Measurements from ENCODE around the gene SARS1. TPM values are rescaled to one million over a fixed set of nuclear protein-coding genes. Genes with fewer than 3 reads are reported as not detected.

The SARS1 gene
- polyA plus RNA-seq, 6 donors from 2014 or later = 72.7 to 139 (median 105) TPM

DNA sequence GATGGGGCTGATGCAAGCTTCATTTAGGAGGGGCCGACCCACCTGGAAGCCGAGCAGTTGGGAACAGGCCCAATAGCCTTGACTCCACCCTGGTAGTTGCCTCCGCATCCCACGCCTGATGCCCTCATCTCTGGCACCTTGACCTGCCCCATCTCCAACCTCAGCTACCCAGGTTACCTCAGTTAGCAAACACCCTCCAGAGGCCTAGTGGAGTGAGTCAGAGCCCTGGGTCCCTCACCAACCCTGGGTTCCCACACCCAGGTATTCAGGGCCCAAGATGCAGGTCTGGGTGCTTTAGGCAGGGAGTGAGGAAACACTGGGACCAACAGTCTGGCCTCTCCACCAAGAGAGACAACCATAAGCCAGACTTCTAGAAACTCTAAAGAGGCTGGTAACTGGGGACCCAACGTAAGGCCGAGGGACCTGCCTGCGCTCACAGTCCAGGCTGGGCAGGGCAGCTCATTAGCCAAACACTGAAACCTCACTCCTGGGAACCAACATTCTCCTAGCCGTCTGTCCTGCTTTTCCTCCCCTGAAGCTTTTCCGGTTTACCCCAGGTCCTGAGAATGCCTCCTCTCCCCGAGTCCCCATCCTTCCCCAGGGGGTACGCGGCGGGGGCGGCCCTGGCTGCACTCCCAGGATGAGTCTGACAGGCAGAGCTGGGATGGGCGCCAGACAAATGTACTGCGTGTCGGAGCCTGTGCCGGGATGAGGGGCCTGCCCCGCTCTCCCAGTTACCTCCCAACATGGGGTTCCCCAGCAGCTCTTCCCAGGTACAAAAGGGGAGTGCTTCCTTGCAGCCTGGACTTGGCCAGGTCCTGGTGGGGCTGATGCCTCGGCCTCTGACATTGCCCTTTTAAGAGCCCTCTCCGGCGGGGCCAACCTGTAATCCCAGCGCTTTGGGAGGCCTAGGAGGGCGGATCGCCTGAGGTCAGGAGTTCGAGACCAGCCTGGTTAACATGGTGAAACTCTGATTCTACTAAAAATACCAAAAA, 26.7 kb downstream of the SARS1 start:
- Mint-ChIP-seq H3K9me3 (no peaks in the 10 kb centered on the region), H3K4me1 (peaks cover 15 to 29% (median 20%) of the 10 kb centered on the region in 3 donors), H3K4me3 (peak overlapping the region in 2 of 8 donors; percentile 30 to 67), H3K36me3 (peaks cover 12 to 25% of the 10 kb centered on the region in 2 donors), H3K27me3 (peaks cover 17 to 34% (median 32%) of the 10 kb centered on the region in 3 donors), H3K27ac (peak overlapping the region in 1 of 6 donors; percentile 19)
- DNase-seq (no peak), ATAC-seq (ENCODE audit: low read depth in 2 of 2) (no peak)

- peak overlapping the region in 2 of 6 donors; percentile 19 to 20 for H3K27ac Mint-ChIP-seq
- ATAC-seq (ENCODE audit: low read depth in 2 of 2) = no peak
- H3K4me1 Mint-ChIP-seq = peaks cover 15 to 29% (median 20%) of the 10 kb centered on the region in 3 donors
- peak overlapping the region in 1 of 8 donors; percentile 12 for H3K4me3 Mint-ChIP-seq
- no peak for DNase-seq
- peaks cover 18 to 37% (median 34%) of the 10 kb centered on the region in 3 donors for H3K27me3 Mint-ChIP-seq
- H3K9me3 Mint-ChIP-seq = no peaks in the 10 kb centered on the region
- H3K36me3 Mint-ChIP-seq = peaks cover 5 to 16% of the 10 kb centered on the region in 2 donors
These were observed 27.6 kb downstream of the SARS1 start for GRCh38 chr1:109241344-109241743.

DNA sequence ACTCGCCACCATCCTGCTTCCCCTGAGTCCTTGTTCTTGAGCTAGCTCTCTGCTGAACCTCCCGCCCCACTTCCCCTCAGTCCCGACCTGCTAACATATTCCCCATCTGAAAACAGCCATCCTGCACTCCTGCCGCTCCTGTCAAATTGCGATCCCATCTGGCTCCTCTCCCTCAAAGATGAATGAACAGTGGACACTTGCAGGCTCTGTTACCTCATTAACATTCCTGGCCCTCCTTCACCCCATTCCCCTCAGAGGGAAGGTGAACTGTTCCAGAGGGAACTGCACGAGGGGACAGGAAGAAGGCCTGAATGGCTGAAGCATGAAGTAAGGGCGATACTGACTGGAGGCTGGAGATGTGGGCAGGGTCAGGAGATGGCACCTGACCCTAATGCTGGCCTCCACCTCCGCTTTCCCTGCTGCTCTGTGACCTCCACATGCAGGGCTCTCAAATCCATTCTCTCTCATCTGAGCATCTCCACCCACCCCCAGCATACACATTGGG, 28.2 kb downstream of the SARS1 start:
- ATAC-seq (ENCODE audit: low read depth in 2 of 2) (no peak), DNase-seq (no peak)
- Mint-ChIP-seq H3K27ac (peak overlapping the region in 2 of 6 donors; percentile 40 to 90), H3K27me3 (peaks cover 22 to 43% (median 40%) of the 10 kb centered on the region in 3 donors), H3K4me1 (peaks cover 15 to 29% (median 20%) of the 10 kb centered on the region in 3 donors), H3K36me3 (peaks cover 5 to 16% of the 10 kb centered on the region in 2 donors), H3K9me3 (no peaks in the 10 kb centered on the region), H3K4me3 (no peak overlapping the region)

DNA sequence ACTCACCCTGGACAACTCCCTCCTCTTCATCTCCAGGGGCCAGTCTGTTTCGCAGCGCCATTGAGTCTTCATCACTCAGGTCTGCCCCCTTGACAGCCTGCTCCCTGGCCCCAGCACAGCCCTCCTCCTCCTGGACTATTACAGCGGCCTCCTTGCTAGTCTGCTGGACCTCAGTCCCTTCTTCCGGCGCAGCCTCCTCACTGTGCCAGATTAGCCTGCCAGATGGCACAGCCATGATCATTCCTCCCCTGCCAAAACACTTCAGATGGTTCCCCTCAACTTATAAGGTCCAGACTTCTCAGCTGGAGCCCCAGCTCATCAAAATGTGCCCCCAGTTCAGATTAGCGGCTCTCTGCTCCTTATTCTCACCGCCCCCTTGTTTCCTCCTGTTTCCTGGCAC, 28.7 kb downstream of the SARS1 start:
- Mint-ChIP-seq H3K4me1 (peaks cover 15 to 29% (median 20%) of the 10 kb centered on the region in 3 donors), H3K36me3 (peaks cover 5 to 14% of the 10 kb centered on the region in 2 donors), H3K27me3 (peaks cover 22 to 46% (median 45%) of the 10 kb centered on the region in 3 donors), H3K27ac (peak overlapping the region in 2 of 6 donors; percentile 40 to 90), H3K4me3 (no peak overlapping the region), H3K9me3 (no peaks in the 10 kb centered on the region)
- ATAC-seq (ENCODE audit: low read depth in 2 of 2) (no peak), DNase-seq (no peak)

DNA sequence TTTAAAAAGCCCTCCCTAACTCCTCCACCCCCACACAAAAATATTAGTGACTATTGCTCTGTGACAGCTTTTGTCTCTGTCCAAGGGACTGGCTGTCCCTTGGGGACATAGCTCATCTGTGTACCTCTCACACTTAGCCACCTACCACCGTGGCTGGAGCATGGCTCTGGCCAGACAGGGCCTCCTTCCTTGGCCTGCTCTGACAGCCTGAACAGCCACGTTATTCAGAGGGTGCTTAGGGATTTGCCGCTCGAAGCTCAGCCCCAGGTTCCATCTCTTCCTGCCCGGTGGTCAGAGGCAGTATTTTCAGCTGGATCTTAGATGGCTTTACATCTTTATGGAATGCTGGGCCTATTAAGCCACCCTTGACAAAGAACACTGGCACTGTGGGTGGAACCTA, 29.5 kb downstream of the SARS1 start:
- ATAC-seq (ENCODE audit: low read depth in 2 of 2) = no peak
- Mint-ChIP-seq H3K4me3 (no peak overlapping the region), H3K27me3 (peaks cover 22 to 50% (median 46%) of the 10 kb centered on the region in 3 donors), H3K27ac (peak overlapping the region in 1 of 6 donors; percentile 37), H3K36me3 (peaks cover 5 to 8% of the 10 kb centered on the region in 2 donors), H3K4me1 (peaks cover 15 to 29% (median 20%) of the 10 kb centered on the region in 3 donors), H3K9me3 (no peaks in the 10 kb centered on the region)
- DNase-seq = no peak

DNA sequence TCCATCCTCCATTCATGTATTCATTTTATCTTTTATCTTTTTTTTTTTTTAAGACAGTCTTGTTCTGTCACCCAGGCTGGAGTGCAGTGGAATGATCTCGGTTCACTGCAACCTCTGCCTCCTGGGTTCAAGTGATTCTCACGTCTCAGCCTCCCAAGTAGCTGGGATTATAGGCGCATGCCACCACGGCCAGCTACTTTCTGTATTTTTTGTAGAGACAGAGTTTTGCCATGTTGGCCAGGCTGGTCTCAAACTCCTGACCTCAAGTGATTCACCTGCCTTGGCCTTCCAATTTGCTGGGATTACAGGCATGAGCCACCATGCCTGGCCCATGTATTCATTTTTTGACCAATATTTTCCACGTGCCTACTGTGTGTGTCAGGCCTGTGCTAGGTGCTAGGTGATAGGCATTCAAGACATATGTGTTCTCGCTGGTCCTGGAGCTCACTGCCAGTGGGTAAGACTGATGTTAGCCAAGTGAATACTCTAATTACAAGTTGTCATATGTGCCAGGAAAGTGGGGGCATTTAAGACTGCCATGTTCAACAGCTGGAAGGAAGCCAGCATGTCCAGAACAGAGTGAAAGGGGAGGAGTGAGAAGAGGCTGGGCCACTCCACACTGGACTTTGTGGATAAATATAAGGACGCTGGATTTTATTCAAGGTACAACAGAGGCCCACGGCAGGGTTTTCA, 30.3 kb downstream of the SARS1 start:
- peaks cover 24 to 55% (median 46%) of the 10 kb centered on the region in 3 donors for H3K27me3 Mint-ChIP-seq
- H3K9me3 Mint-ChIP-seq = no peaks in the 10 kb centered on the region
- H3K4me1 Mint-ChIP-seq = peaks cover 15 to 29% (median 20%) of the 10 kb centered on the region in 3 donors
- ATAC-seq (ENCODE audit: low read depth in 2 of 2) (no peak), DNase-seq (no peak)
- peaks cover 0 to 1% of the 10 kb centered on the region in 2 donors for H3K36me3 Mint-ChIP-seq
- peak overlapping the region in 1 of 8 donors; percentile 50 for H3K4me3 Mint-ChIP-seq
- no peak overlapping the region for H3K27ac Mint-ChIP-seq

DNA sequence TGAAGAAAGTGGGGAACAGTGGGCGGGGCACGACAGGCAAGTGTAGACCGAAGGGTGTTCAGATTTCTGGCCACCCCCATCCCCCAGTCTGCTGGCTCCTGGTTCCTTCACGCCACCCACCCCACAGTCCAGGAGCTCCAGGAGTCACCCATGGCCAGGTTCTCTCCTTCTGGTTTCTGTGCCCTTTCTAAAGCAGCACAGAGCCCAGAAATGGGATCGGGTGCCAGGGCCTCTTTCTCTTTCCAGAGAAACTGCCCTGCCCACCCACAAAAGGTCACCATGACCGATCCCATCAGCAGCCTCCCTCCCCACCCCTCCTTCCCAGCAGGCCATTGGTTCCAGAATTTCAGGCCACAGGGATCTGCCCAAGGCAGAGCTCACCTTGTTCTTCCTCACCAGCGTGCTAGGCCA, 32.4 kb downstream of the SARS1 start:
- peak overlapping the region in 1 of 8 donors; percentile 25 for H3K4me3 Mint-ChIP-seq

GRCh38 chr1:109247401-109248365, 34.0 kb downstream of the SARS1 start:
- DNase-seq (no peak), ATAC-seq (ENCODE audit: low read depth in 2 of 2) (no peak)
- H3K9me3 Mint-ChIP-seq = no peaks in the 10 kb centered on the region
- H3K4me3 Mint-ChIP-seq = peak overlapping the region in 3 of 8 donors; percentile 29 to 71 (median 32)
- no peaks in the 10 kb centered on the region for H3K36me3 Mint-ChIP-seq
- peaks cover 5 to 20% (median 7%) of the 10 kb centered on the region in 3 donors for H3K4me1 Mint-ChIP-seq
- no peak overlapping the region for H3K27ac Mint-ChIP-seq
- H3K27me3 Mint-ChIP-seq = peaks cover 28 to 70% (median 48%) of the 10 kb centered on the region in 3 donors

More for the DNA sequence above, 32.4 kb downstream of the SARS1 start:
- H3K27ac Mint-ChIP-seq = no peak overlapping the region
- ATAC-seq (ENCODE audit: low read depth in 2 of 2) (no peak), DNase-seq (no peak)
- no peaks in the 10 kb centered on the region for H3K36me3 Mint-ChIP-seq
- no peaks in the 10 kb centered on the region for H3K9me3 Mint-ChIP-seq
- peaks cover 19 to 35% (median 21%) of the 10 kb centered on the region in 3 donors for H3K4me1 Mint-ChIP-seq
- H3K27me3 Mint-ChIP-seq = peaks cover 28 to 69% (median 54%) of the 10 kb centered on the region in 3 donors

- Mint-ChIP-seq H3K27ac (no peak overlapping the region), H3K4me1 (peaks cover 7 to 22% (median 9%) of the 10 kb centered on the region in 3 donors), H3K4me3 (peak overlapping the region in 4 of 8 donors; percentile 28 to 71 (median 38)), H3K9me3 (no peaks in the 10 kb centered on the region), H3K27me3 (peaks cover 25 to 63% (median 44%) of the 10 kb centered on the region in 3 donors), H3K36me3 (no peaks in the 10 kb centered on the region)
- no peak for DNase-seq
- ATAC-seq (ENCODE audit: low read depth in 2 of 2) = no peak
These were observed 34.7 kb downstream of the SARS1 start for GRCh38 chr1:109248444-109248796.

DNA sequence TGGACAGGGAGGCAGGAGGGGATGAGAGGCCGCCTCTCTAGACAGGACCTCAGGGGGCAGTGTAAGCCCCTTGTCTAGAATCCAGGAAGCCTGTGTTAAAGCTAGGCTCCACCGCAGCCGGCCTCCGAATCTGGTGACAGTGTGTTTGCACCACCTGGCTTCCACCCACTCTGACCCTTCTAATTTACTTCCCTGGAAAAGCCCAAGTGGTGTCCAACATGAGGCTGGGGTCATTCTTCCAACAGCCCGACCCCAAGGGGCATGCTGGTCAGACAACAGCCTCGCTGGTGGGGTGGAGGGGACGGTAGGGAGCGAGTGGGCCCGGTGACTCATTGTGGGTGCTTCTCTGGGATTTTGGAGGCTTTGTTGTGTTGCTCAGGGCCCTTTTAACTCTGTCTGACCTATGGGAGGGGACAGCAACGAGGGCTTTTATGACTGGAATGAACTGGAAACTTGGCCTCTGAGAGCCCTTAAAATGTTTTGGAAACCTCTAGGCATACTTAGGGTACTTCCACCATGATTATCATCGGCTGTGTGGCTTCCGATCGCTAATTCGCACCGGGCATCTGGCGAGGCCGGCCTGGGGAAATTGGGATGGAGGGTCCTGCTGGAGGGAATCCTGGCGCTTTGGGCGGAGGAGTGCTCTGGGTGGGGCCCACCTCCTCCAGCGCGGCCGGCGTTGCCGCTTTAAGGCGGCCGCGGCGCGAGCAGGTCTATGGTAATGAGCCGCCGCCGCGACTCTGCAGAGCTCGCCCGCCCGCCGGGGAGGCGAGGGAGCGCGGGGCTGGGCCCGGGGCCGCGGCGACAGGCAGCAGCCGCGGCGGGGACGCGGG, 35.3 kb downstream of the SARS1 start, which contains the start of gene CELSR2:
CELSR2 (plus strand) TSS at position 743 of the 833 bp plus-strand sequence. CDS start 541 bp downstream, outside the sequence.
- ATAC-seq (ENCODE audit: low read depth in 2 of 2) (peak; percentile 90), DNase-seq (peak; percentile 57)
- no peak within 1 kb of the TSS for H3K27ac Mint-ChIP-seq
- no peaks in the 10 kb centered on the region for H3K36me3 Mint-ChIP-seq
- no peaks in the 10 kb centered on the region for H3K9me3 Mint-ChIP-seq
- H3K4me1 Mint-ChIP-seq = peaks cover 9 to 25% (median 11%) of the 10 kb centered on the region in 3 donors
- peaks cover 25 to 59% (median 44%) of the 10 kb centered on the region in 3 donors for H3K27me3 Mint-ChIP-seq
- peak within 1 kb of the TSS; percentile 71 to 84 (median 76) for H3K4me3 Mint-ChIP-seq

- peak; percentile 34 for ATAC-seq (ENCODE audit: low read depth in 2 of 2)
- Mint-ChIP-seq H3K4me1 (peaks cover 9 to 20% (median 11%) of the 10 kb centered on the region in 3 donors), H3K9me3 (no peaks in the 10 kb centered on the region), H3K27ac (no peak overlapping the region), H3K36me3 (no peaks in the 10 kb centered on the region), H3K4me3 (peak overlapping the region; percentile 18 to 80 (median 72)), H3K27me3 (peaks cover 17 to 51% (median 36%) of the 10 kb centered on the region in 3 donors)
- DNase-seq = no peak
These were observed 36.1 kb downstream of the SARS1 start for GRCh38 chr1:109249654-109250401.

All from naive B cell (primary cell).